ENCODE data around the gene LSM5.
A peak's percentile ranks its signal among the peaks of the same experiment; 100 is the strongest.
"Not testable (repeated sequence)": the region's sequence is repeated elsewhere in the genome, so short reads cannot be mapped to it uniquely, and the experiment has no call there.

The LSM5 gene

DNA sequence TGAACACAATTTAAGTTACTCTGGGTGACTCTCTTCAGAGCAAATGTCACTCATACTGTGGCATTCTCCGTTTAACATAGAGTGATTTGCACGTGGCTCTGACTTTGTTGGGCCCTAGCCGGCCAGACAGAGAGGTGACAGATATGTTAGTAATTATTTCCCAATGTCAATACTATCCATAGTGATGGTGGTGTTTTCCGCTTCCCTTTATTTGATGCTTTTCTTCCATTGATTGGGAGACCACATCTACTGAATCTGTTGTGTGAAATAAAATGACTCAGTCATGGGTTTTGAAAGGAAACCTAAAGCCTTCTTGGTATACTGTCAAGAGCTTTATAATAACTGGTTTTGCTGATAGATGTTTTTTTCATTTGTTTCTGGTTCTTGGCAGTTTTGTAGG, 12.5 kb upstream of the LSM5 start:
- DNase-seq, result no peak

DNA sequence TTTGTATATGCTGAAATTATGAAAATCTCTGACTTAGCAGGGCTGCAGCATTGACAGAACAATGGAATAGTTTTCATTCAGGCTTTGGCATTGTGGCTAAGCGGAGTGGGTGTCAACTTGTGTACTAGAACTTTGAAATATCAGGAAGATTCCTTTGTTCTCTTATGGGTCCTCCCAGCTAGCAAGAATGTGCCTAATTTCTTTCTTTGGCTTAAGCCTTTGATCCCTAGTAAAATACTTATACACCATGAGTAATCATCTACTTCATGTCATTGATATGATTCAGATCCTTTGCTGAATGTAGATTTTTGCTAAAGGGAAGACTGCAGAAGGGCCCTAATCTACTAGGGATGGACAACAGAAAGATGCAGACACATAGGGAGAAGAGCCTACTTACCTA, 11.3 kb upstream of the LSM5 start:
- no peak for DNase-seq

DNA sequence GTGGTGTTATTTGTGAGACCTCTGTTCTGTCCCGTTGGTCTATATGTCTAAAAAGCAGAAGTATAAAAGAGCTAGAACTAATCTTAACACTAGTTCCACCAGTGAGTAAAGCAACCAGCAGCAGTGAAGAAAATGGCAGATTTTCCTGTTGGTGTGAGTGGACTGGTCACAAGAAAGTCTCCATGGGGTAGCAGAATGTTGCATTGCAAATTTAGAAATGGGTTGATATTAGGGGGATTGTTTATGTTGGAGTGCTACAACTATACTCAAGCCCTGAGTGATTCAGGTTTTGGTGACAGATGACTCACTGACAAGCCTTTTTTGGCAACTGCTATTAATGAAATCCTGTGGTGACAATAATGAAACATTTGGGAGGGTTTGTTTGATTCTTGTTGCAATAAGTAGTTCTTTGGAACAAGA, 10.8 kb upstream of the LSM5 start:
- DNase-seq, result no peak

DNA sequence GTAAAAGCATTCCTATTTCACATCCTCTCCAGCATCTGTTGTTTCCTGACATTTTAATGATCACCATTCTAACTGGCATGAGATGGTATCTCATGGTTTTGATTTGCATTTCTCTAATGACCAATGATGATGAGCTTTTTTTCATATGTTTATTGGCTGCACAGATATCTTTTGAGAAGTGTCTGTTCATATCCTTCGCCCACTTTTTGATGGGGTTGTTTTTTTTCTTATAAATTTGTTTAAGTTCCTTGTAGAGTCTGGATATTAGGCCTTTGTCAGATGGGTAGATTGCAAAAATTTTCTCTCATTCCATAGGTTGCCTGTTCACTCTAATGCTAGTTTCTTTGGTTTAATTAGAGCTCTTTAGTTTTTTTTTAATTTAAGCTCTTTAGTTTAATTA, 10.0 kb upstream of the LSM5 start:
- not testable (repeated sequence) for DNase-seq

DNA sequence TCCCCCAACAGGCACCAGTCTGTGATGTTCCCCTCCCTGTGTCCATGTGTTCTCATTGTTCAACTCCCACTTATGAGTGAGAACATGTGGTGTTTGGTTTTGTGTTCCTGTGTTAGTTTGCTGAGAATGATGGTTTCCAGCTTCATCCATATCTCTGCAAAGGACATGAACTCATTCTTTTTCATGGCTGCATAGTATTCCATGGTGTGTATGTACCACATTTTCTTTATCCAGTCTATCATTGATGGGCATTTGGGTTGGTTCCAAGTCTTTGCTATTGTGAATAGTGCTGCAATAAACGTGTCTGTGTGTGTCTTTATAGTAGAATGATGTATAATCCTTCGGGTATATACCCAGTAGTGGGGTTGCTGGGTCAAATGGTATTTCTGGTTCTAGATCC, 9.6 kb upstream of the LSM5 start:
- DNase-seq, result not testable (repeated sequence)

DNA sequence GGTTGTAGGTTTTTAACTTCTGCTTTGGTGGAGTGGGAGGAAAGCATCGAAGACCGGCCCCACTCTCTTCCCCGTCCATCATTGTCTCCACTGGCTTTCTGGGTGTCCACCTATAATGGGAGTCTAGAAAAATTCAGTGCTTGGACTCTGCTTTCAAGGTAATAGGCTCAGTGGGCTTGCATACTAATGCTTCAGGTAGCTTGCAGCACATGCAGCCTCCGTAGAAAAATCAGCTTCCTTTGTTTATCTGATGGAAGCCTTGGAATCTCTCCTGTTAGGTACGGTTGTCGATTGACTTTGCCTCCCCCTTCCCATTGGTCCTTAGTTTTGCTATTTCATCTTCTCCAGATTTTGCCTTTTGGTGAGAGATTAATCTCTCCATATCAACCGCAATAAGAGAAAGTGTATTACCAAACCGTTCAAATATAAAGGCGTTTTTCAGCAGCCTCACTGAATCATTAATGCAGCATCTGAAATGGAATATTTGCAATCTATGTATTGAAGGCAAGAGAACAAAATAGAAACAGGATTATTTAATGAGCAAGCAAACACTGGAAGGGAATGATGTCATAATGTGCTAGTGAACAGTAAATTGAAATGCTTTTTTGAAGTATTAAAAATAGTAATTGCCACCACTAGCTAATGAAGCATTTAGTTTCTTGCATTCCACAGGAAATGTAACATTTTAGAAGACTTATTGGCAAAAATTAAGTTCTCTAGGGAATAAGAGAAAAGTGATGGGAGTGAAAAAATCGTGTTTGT, 6.1 kb upstream of the LSM5 start:
- DNase-seq, result no peak

DNA sequence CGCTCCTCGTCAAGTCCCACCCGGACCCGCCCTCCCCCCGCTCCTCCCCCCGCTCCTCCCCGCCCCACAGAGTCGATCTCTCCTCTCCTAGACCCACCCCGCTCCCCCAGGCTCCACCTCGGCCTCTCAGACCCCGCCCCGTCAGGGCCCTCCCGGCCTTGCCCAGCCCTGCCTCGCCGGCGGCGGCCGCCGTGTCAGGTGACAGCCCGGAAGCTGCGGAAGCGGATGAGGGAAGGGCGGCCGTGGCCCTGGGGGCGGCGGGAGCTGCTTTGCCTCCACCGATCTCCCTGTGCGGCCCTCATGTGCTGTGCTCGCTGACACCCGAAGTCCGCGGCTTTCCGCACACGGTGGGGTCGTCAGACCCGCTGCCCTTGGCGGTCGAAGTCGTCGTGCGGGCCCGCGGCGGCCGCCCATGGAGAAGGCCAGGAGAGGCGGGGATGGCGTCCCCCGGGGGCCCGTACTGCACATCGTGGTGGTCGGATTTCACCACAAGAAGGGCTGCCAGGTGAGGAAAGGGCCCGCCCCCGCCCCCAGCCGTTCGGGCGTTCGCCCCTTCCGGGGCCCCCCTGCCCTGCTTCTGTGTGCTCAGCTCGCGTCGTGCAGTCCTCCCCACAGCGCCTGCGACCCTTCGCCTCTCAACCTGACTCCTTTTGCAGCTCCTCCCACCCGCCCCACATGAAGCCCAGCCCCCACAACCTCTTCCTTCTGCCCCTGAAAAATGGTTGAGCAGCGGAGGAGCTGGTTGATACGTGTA, 5.3 kb upstream of the LSM5 start, which contains the start of gene AVL9:
AVL9 (plus strand) TSS at position 192 of the 754 bp plus-strand sequence; CDS start at position 413, 221 bp downstream.
- DNase-seq, result peak; percentile 94

DNA sequence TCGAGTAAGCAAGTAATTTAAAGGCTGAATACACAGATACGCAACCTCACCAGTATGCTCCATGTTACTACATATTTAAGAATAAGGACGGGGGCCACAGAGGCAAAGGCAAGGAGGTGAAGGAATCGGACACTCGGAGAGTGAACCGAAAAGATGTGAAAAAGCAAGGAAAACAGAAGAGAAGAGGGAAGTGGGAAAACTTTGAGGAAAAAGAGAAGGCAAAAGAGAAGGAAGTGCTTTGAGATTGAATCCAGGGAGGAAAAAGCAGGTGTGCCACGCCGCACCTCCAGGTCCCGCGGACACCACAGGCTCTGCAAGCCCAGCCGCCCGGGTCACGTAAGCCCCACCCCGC, 4.7 kb upstream of the LSM5 start:
- no peak for DNase-seq

DNA sequence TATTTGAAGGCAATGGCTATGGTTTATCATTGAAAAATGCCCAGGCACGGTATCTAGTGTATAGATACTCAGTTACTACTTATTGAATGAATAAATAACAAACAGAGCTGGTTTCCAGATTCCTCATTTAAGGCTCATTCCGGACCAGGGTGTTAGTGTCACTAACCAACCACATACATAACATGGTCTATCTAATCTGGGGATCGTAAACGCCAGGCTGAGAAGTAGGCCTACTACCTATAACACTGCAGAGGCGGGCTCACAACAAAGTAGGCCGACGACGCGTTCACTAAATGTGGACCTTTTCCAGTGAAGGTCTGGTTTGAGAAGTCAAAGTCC, 423 bp downstream of the LSM5 start:
- DNase-seq, result no peak

DNA sequence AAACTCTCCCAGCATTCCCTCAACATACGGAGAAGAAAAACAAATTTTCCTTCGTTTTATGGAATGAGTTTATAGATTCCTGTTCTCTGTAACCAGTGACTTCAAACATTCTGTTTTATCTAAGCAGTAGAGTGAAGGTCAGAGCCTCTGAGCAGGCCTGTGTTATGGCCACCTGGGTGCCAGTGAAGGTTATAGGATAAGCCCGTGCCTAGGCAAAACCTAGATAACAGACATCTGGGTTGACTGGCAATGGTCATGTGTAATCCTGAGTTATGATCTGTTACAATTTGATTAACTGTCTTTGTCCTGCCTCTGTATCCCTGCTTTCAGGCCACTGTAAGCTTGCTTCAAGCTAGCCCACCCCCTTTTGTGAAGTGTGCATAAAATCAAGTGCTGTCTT, 8.3 kb downstream of the LSM5 start:
- no peak for DNase-seq

DNA sequence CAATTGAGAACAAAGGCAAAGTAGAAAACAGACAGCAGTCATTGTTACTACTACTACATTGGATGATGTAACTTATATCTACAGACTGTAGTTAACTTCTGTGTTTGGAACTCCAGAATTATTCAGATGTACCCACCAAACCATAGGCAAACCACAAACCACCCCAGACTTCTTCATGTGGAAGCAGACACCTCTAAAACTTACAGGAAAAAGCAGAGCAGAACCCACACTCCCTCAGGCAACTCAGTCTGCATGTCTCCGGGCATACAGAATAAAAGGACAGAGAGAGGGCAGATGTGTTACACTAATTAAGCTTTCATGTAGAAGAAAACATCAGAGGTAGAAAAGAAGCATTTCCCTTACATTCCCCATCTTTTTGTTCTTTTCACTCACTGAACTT, 9.0 kb downstream of the LSM5 start:
- DNase-seq, result no peak

DNA sequence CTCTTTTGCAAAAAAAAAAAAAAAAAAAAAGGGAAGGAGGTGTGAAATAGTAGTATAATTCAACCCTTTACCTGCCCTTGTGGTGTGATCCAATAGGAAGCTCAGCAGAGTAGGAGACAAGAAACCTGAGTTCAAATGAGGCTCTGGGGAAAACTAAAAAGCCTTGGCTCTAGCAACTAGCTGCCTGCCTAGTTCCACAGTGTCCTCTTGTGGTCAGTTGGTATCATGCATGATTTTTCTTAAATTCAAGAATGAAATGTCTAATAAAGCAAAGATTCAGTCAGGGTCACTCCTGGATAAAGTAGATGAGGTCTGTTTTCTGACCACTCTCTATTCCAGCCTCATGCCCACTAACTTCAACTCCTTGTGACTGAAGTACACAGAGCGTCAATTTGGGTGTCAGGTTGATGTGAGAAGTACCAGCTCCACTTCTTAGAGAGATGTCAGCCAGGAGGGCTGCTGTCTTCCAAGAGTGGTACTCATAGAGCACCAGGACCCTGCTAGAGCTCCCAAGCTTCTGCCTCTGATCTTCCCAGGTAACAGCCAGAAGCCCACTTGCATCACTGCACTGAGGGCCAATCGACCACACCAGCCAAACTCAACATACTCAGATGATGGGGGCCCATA, 10.5 kb downstream of the LSM5 start:
- peak; percentile 36 for DNase-seq

DNA sequence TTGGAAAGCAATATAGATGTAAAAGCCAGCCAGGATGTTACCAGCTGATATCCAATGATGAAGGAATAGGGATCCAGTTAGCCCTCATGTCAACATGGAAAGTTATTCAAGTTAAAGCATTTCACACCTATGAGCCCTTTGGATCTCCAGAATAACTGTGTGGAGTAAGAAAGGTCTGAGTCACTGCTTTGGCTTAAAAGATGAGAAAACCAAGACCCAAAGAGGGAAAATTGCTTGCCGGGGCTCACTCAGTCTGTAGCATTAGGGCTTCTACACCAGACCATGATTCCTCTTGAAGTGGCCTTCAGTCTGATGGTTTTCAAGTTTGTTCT, 12.6 kb downstream of the LSM5 start:
- no peak for DNase-seq

DNA sequence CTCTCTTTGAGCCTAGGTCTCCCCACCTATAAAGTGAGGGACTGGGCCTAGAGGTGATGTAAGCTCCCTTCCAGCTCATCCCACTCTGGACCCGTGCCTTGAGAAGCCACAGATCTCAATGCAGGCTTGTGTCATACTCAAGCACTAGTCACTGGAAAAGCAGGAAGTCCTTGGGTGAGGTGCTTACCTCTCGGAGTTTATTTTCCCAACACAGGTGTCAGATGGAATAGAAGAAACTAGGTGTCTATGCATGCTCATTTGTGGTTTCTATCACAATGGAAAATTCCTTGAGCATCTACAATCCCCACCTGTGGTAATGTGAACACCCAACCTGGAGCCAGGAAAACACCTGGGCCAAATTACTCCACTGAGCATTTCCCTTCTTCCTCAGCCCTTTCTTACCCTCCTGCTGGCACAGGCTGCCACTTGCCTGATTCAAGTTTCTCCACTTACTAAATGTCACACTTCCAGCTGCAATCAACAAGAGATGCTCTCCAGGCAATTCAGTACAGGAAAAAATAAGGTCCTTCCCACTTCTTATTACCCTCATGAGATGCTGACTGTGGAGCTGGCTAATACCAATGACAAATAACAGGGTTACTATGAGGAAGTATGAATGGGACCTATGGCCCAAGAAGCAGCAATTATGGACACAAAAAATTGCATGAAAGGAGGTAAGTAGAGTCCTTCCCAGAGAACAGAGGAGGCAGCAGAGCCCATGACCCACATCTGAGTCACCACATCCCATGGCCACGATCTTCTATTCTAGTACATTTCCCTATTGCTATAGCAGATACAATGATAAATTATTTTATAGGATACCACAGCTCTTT, 13.1 kb downstream of the LSM5 start:
- DNase-seq, result no peak

DNA sequence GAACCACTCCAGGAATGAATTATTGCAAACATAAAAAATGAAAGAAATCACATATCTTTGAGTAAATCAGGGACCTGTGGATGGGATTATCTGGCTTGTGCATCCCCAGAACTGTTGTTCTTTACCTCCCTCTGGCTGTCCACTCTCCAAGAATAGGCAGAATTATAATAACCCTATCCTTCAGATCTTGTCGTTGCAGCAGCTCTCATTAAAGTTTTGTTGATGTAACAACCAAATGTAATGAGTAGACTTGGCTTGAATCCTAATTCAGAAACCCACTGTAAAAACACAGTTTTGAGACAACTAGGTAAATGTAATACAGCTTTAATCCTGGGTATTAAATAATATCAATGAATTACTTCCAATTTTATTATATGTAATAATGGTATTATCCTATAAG, 16.2 kb downstream of the LSM5 start:
- no peak for DNase-seq

DNA sequence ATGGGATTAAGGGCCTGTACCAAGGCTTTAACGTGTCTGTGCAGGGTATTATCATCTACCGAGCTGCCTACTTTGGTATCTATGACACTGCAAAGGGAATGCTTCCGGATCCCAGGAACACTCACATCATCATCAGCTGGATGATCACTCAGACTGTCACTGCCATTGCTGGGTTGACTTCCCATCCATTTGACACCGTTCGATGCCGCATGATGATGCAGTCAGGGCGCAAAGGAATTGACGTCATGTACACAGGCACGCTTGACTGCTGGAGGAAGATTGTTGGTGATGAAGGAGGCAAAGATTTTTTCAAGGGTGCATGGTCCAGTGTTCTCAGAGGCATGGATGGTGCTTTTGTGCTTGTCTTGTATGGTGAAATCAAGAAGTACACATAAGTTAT, 18.2 kb downstream of the LSM5 start:
- no peak for DNase-seq

DNA sequence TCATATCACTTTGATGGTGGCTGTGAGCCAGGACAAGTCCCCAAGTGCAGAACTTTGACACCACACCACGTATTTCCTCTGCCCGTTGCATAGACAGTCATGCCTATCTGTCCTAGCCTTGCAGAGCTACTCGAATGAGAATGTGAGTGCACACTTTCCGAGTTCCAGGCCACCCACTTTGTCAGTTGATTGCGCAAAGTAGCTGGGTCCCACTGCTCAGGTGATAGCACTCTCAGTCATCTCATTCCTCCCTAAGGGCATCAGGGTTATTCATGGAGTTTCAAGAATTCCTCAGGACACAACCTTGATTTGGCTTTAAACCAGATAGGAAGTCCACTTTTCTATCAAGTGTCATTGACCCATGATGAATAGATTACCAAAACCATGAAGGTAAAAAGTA, 19.3 kb downstream of the LSM5 start:
- no peak for DNase-seq

DNA sequence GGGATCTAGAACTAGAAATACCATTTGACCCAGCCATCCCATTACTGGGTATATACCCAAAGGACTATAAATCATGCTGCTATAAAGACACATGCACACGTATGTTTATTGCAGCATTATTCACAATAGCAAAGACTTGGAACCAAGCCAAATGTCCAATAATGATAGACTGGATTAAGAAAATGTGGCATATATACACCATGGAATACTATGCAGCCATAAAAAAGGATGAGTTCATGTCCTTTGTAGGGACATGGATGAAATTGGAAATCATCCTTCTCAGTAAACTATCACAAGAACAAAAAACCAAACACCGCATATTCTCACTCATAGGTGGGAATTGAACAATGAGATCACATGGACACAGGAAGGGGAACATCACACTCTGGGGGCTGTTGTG, 20.2 kb downstream of the LSM5 start:
- DNase-seq, result not testable (repeated sequence)

DNA sequence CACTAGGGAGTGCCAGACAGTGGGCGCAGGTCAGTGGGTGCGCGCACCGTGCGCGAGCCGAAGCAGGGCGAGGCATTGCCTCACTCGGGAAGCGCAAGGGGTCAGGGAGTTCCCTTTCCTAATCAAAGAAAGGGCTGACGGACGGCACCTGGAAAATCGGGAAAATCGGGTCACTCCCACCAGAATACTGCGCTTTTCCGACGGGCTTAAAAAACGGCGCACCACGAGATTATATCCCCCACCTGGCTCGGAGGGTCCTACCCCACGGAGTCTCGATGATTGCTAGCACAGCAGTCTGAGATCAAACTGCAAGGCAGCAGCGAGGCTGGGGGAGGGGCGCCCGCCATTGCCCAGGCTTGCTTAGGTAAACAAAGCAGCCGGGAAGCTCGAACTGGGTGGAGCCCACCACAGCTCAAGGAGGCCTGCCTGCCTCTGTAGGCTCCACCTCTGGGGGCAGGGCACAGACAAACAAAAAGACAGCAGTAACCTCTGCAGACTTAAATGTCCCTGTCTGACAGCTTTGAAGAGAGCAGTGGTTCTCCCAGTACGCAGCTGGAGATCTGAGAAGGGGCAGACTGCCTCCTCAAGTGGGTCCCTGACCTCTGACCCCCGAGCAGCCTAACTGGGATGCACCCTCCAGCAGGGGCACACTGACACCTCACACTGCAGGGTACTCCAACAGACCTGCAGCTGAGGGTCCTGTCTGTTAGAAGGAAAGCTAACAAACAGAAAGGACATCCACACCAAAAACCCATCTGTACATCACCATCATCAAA, 25.4 kb downstream of the LSM5 start:
- not testable (repeated sequence) for DNase-seq

DNA sequence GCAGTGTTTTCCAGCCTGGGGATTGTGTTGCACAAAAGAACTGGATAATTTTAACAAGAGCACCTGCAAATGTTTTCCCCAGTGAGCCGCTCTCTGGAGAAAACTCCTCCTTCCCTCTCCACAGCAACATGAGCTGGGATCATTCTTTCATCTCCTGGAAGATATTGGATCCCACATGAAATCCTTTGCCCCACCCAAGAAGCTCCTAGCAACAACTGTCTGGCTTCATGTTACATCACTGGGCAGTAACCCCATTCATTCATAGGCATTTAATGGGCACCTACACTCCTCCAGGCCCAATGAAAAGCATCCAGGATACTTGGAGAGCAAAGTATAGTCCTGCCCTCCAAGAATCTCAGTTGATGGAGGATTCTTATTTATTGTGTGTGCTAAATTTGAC, 27.2 kb downstream of the LSM5 start:
- no peak for DNase-seq

DNA sequence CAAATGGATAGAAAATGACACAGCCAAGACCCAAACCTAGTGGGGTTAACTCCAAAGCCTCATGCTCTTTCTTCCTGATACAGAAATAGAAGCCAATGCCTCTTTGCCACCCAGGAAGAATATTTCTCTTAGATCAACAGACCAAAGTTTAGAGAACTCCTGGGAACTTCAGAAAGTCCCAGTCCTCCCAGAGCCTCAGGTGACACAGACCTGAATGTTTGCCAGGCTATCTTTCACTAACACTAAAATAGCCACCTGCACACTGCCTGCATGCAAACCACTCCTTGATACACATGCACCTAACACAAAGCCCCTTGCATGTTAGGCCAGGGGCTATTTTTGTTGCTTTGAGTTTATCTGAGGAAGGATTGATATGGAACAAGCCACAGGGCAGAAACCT, 27.7 kb downstream of the LSM5 start:
- no peak for DNase-seq

DNA sequence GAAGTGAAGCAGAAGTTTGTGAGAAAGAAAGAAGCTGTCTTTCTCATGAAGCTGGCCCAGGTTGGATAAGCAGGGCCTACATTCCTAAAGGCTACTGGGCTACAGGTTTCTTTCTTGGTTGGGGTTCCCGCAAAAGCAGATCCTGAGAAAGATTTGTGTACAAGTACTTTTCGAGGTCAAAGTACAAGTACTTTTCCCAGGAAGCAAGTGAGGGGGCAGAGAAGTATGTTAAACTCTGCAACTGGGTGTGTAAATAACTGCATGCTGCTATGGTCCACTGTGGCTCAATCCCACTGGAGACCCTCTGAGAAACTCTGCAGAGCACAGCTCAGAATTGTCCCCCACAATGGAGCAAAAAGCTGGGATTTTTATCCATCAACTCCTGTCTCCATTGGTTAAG, 28.7 kb downstream of the LSM5 start:
- DNase-seq, result no peak

DNA sequence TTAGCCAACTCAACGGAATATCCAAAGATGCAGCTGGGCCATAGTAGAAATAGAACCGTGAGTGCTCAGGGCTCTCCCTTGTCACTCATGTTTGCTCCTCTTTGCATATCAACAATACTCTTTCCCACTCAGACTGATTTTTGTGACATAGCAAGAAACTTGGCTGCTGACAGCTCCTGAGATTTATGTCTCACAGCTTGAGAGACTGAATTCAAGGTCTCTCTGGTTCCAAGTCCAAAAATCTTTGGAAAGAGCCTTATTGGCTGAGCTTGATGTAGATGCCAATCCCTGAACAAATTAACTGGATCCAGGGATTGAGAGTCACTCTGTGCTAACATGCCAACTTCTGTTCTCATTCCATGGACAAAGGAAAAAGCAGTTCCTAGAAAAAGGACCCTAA, 30.4 kb downstream of the LSM5 start:
- DNase-seq, result no peak

Measured in retina (tissue), 1 donor.